ENCODE measurements around the gene NR3C1. TPM values are rescaled to one million over a fixed set of nuclear protein-coding genes. Genes with fewer than 3 reads are reported as not detected.

NR3C1 gene
- total and polyA plus RNA-seq, 2 of the 13 experiments (the other 11 are each of a cell fraction or from before 2014, with no cell fraction given), result 10.0 to 24.3 TPM

- TF ChIP-seq, protein P1, sequence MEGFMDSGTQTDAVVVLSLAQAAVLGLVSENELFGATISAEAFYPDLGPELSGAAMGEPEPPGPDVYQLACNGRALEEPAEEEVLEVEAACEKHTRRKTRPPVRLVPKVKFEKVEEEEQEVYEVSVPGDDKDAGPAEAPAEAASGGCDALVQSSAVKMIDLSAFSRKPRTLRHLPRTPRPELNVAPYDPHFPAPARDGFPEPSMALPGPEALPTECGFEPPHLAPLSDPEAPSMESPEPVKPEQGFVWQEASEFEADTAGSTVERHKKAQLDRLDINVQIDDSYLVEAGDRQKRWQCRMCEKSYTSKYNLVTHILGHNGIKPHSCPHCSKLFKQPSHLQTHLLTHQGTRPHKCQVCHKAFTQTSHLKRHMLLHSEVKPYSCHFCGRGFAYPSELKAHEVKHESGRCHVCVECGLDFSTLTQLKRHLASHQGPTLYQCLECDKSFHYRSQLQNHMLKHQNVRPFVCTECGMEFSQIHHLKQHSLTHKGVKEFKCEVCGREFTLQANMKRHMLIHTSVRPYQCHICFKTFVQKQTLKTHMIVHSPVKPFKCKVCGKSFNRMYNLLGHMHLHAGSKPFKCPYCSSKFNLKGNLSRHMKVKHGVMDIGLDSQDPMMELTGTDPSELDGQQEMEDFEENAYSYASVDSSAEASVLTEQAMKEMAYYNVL (CRISPR knock-in tag; IDR thresholded peaks at IDR 0.05; ENCODE audit: borderline replicate concordance), result no peak
- TF ChIP-seq KAT7 (CRISPR knock-in tag; IDR thresholded peaks at IDR 0.05; ENCODE audit: borderline replicate concordance), result no peak; the same call in 1 of the 2 replicates
- TF ChIP-seq ZNF678 (CRISPR knock-in tag; IDR thresholded peaks at IDR 0.05), result no peak
- peak; percentile 31; the same call in 1 of the 2 replicates for TF ChIP-seq ZMYM4 (CRISPR knock-in tag; IDR thresholded peaks at IDR 0.05)
- TF ChIP-seq ZFYVE20 (CRISPR knock-in tag; IDR thresholded peaks at IDR 0.05; ENCODE audit: borderline replicate concordance, low read depth), result no peak
- no peak; the same call in none of the 2 replicates for TF ChIP-seq SAFB2 (CRISPR knock-in tag; IDR thresholded peaks at IDR 0.05; ENCODE audit: borderline replicate concordance, low read depth)
- TF ChIP-seq HOXA3 (CRISPR knock-in tag; IDR thresholded peaks at IDR 0.05), result peak; percentile 32
- TF ChIP-seq HOMEZ (CRISPR knock-in tag; IDR thresholded peaks at IDR 0.05; ENCODE audit: low read depth), result no peak
- no peak for TF ChIP-seq ELF4 (CRISPR knock-in tag; IDR thresholded peaks at IDR 0.05; ENCODE audit: borderline replicate concordance)
- no peak for TF ChIP-seq ZNF354B (CRISPR knock-in tag; IDR thresholded peaks at IDR 0.05)
- no peak for TF ChIP-seq ZNF282 (IDR thresholded peaks at IDR 0.05; ENCODE audit: partially characterized antibody)
- TF ChIP-seq NCOA2 (CRISPR knock-in tag; IDR thresholded peaks at IDR 0.05), result 0 out of 2 replicates have a peak, but pooled peaks have one; percentile 18
- 0 out of 2 replicates have a peak, but pooled peaks have one; percentile 21 for TF ChIP-seq ZIK1 (CRISPR knock-in tag; IDR thresholded peaks at IDR 0.05; ENCODE audit: borderline replicate concordance, low read depth)
- TF ChIP-seq, protein P2, sequence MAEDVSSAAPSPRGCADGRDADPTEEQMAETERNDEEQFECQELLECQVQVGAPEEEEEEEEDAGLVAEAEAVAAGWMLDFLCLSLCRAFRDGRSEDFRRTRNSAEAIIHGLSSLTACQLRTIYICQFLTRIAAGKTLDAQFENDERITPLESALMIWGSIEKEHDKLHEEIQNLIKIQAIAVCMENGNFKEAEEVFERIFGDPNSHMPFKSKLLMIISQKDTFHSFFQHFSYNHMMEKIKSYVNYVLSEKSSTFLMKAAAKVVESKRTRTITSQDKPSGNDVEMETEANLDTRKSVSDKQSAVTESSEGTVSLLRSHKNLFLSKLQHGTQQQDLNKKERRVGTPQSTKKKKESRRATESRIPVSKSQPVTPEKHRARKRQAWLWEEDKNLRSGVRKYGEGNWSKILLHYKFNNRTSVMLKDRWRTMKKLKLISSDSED (CRISPR knock-in tag; IDR thresholded peaks at IDR 0.05), result no peak
- peak; percentile 23; the same call in 1 of the 2 replicates for TF ChIP-seq PHF8 (CRISPR knock-in tag; IDR thresholded peaks at IDR 0.05)
- TF ChIP-seq, protein P3, sequence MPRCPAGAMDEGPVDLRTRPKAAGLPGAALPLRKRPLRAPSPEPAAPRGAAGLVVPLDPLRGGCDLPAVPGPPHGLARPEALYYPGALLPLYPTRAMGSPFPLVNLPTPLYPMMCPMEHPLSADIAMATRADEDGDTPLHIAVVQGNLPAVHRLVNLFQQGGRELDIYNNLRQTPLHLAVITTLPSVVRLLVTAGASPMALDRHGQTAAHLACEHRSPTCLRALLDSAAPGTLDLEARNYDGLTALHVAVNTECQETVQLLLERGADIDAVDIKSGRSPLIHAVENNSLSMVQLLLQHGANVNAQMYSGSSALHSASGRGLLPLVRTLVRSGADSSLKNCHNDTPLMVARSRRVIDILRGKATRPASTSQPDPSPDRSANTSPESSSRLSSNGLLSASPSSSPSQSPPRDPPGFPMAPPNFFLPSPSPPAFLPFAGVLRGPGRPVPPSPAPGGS (CRISPR knock-in tag; IDR thresholded peaks at IDR 0.05), result 0 out of 2 replicates have a peak, but pooled peaks have one; percentile 72
- TF ChIP-seq, protein P4, sequence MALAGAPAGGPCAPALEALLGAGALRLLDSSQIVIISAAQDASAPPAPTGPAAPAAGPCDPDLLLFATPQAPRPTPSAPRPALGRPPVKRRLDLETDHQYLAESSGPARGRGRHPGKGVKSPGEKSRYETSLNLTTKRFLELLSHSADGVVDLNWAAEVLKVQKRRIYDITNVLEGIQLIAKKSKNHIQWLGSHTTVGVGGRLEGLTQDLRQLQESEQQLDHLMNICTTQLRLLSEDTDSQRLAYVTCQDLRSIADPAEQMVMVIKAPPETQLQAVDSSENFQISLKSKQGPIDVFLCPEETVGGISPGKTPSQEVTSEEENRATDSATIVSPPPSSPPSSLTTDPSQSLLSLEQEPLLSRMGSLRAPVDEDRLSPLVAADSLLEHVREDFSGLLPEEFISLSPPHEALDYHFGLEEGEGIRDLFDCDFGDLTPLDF (CRISPR knock-in tag; IDR thresholded peaks at IDR 0.05), result 0 out of 2 replicates have a peak, but pooled peaks have one; percentile 24
- no peak; the same call in 1 of the 2 replicates for TF ChIP-seq CHCHD3 (CRISPR knock-in tag; IDR thresholded peaks at IDR 0.05)
- no peak for TF ChIP-seq ZNF629 (CRISPR knock-in tag; conservative IDR thresholded peaks at IDR 0.05)
Observed at GRCh38 chr5:143403593-143404415, at the start of gene NR3C1 (continued).

Data from HepG2 (cell line).